Trophoblast cell (in vitro differentiated cells and primary cell): ENCODE data around the gene PTPRM.

Source experiments
- DNase-seq, 2 donors: peaks; one replicate each; pipeline ENCODE4 v3.0.0-alpha.2; 2016
- H2AFZ ChIP-seq: 2 replicates; pipeline ENCODE4 v1.6.1; 2013; ENCODE audit warnings: low read length, moderate library complexity, mild to moderate bottlenecking; ENCODE audit not compliant: insufficient read depth, poor library complexity
- H2AK5ac ChIP-seq: 2 replicates; pipeline ENCODE4 v1.6.1; 2013; ENCODE audit warnings: mild to moderate bottlenecking, low read length
- H2BK120ac ChIP-seq: 2 replicates; pipeline ENCODE4 v1.6.1; 2013; ENCODE audit warnings: low read length, mild to moderate bottlenecking, moderate library complexity; ENCODE audit not compliant: insufficient read depth, poor library complexity
- H2BK12ac ChIP-seq: 2 replicates; pipeline ENCODE4 v1.6.1; 2013; ENCODE audit warnings: mild to moderate bottlenecking, low read length, moderate library complexity
- H2BK5ac ChIP-seq: 2 replicates; pipeline ENCODE4 v1.6.1; 2013; ENCODE audit warnings: low read length, low read depth, moderate library complexity, mild to moderate bottlenecking; ENCODE audit not compliant: poor library complexity
- H3K14ac ChIP-seq: 2 replicates; pipeline ENCODE4 v1.6.1; 2013; ENCODE audit warnings: mild to moderate bottlenecking, low read length
- H3K18ac ChIP-seq: 2 replicates; pipeline ENCODE4 v1.6.1; 2013; ENCODE audit warnings: mild to moderate bottlenecking, low read length
- H3K23ac ChIP-seq: 2 replicates; pipeline ENCODE4 v1.6.1; 2013; ENCODE audit warnings: low read length
- H3K27ac ChIP-seq: 2 replicates; pipeline ENCODE4 v1.5.1; 2013; ENCODE audit warnings: low read depth, mild to moderate bottlenecking, inconsistent platforms, low read length, moderate library complexity
- H3K27me3 ChIP-seq: 2 replicates; pipeline ENCODE4 v1.6.1; 2013; ENCODE audit warnings: inconsistent platforms, mild to moderate bottlenecking, low read length, moderate library complexity; ENCODE audit not compliant: insufficient read depth
- H3K36me3 ChIP-seq, 2 experiments: 1 replicate in 1 of 2; 2 replicates in 1 of 2; pipeline ENCODE4 v1.6.1; 2013; ENCODE audit warnings: low read length in 2 of 2, mild to moderate bottlenecking in 2 of 2, moderate library complexity in 1 of 2; ENCODE audit not compliant: insufficient read depth in 2 of 2, control insufficient read depth in 1 of 2
- H3K4ac ChIP-seq: 2 replicates; pipeline ENCODE4 v1.6.1; 2013; ENCODE audit warnings: low read depth, mild to moderate bottlenecking, low read length, moderate library complexity
- H3K4me1 ChIP-seq, 2 experiments: 1 replicate in 1 of 2; 2 replicates in 1 of 2; pipeline ENCODE4 v1.6.1; 2013; ENCODE audit warnings: low read length in 2 of 2, mild to moderate bottlenecking in 2 of 2, moderate library complexity in 1 of 2; ENCODE audit not compliant: insufficient read depth in 2 of 2, control insufficient read depth in 1 of 2
- H3K4me2 ChIP-seq: 2 replicates; pipeline ENCODE4 v1.6.1; 2013; ENCODE audit warnings: inconsistent platforms, mild to moderate bottlenecking, low read length, moderate library complexity
- H3K4me3 ChIP-seq: 2 replicates; pipeline ENCODE4 v1.5.1; 2013; ENCODE audit warnings: mild to moderate bottlenecking, low read depth, low read length, inconsistent platforms
- H3K79me1 ChIP-seq: one replicate; pipeline ENCODE4 v1.6.1; 2013; ENCODE audit warnings: low read length
- H3K79me2 ChIP-seq: 2 replicates; pipeline ENCODE4 v1.6.1; 2013; ENCODE audit warnings: low read length, mild to moderate bottlenecking; ENCODE audit not compliant: control insufficient read depth, insufficient read depth, poor library complexity
- H3K9ac ChIP-seq: 2 replicates; pipeline ENCODE4 v1.6.1; 2013; ENCODE audit warnings: mild to moderate bottlenecking, low read length
- H3K9me3 ChIP-seq: 2 replicates; pipeline ENCODE4 v1.6.1; 2013; ENCODE audit warnings: low read depth, mild to moderate bottlenecking, control low read depth, inconsistent platforms, low read length; ENCODE audit not compliant: insufficient read depth
- H4K12ac ChIP-seq: 2 replicates; pipeline ENCODE4 v1.6.1; 2013; ENCODE audit warnings: low read depth, mild to moderate bottlenecking, low read length, moderate library complexity
- H4K8ac ChIP-seq: 2 replicates; pipeline ENCODE4 v1.6.1; 2013; ENCODE audit warnings: low read depth, mild to moderate bottlenecking, low read length, moderate library complexity
- H4K91ac ChIP-seq: one replicate; pipeline ENCODE4 v1.6.1; 2013; ENCODE audit warnings: low read depth, mild to moderate bottlenecking, low read length, moderate library complexity
- WGBS: extraction: QIAGEN DNeasy Blood & Tissue Kit; methylation state at CpG from one replicate; pipeline ENCODE4 v1.1.7; 2013; ENCODE audit warnings: missing lambda C conversion rate; ENCODE audit not compliant: insufficient read length, insufficient coverage; ENCODE audit errors: extremely low coverage; 5-methylcytosine and 5-hydroxymethylcytosine counted together

PTPRM gene

GRCh38 chr18:8288472-8289195, 721.5 kb downstream of the PTPRM start:
- Histone ChIP-seq H3K4ac (no peak overlapping the region), H3K4me1 (no peaks in the 10 kb centered on the region), H3K4me3 (no peak overlapping the region), H3K27me3 (no peaks in the 10 kb centered on the region), H4K91ac (no peak overlapping the region), H3K9me3 (no peaks in the 10 kb centered on the region), H3K36me3 (no peaks in the 10 kb centered on the region), H2BK12ac (no peak overlapping the region), H3K79me2 (no peaks in the 10 kb centered on the region), H2AFZ (no peak overlapping the region), H3K23ac (no peak overlapping the region), H3K27ac (no peak overlapping the region), H2BK5ac (no peak overlapping the region), H3K9ac (no peak overlapping the region), H4K12ac (no peak overlapping the region), H3K4me2 (no peak overlapping the region), H4K8ac (no peak overlapping the region), H2AK5ac (no peak overlapping the region), H3K14ac (no peak overlapping the region), H3K79me1 (no peaks in the 10 kb centered on the region), H3K18ac (no peak overlapping the region), H2BK120ac (no peak overlapping the region)
- DNase-seq: no peak
- WGBS: no CpG with 5 or more reads among the region's 8 CpGs

GRCh38 chr18:8290435-8290834, 723.3 kb downstream of the PTPRM start:
- H2BK120ac ChIP-seq: no peak overlapping the region
- no peaks in the 10 kb centered on the region for H3K36me3 ChIP-seq
- H3K9ac ChIP-seq: no peak overlapping the region
- H3K18ac ChIP-seq: no peak overlapping the region
- H2BK5ac ChIP-seq: no peak overlapping the region
- H3K4me2 ChIP-seq: no peak overlapping the region
- no peak overlapping the region for H4K12ac ChIP-seq
- H3K23ac ChIP-seq: no peak overlapping the region
- no peaks in the 10 kb centered on the region for H3K79me2 ChIP-seq
- no peak overlapping the region for H4K8ac ChIP-seq
- no peak overlapping the region for H2AK5ac ChIP-seq
- H3K4me3 ChIP-seq: no peak overlapping the region
- no peak overlapping the region for H3K4ac ChIP-seq
- H3K27me3 ChIP-seq: no peaks in the 10 kb centered on the region
- H2BK12ac ChIP-seq: no peak overlapping the region
- H3K14ac ChIP-seq: no peak overlapping the region
- H3K9me3 ChIP-seq: no peaks in the 10 kb centered on the region
- DNase-seq: no peak
- H4K91ac ChIP-seq: no peak overlapping the region
- no peaks in the 10 kb centered on the region for H3K79me1 ChIP-seq
- no CpG with 5 or more reads among the region's 3 CpGs for WGBS
- no peak overlapping the region for H3K27ac ChIP-seq
- no peaks in the 10 kb centered on the region for H3K4me1 ChIP-seq
- no peak overlapping the region for H2AFZ ChIP-seq

DNA sequence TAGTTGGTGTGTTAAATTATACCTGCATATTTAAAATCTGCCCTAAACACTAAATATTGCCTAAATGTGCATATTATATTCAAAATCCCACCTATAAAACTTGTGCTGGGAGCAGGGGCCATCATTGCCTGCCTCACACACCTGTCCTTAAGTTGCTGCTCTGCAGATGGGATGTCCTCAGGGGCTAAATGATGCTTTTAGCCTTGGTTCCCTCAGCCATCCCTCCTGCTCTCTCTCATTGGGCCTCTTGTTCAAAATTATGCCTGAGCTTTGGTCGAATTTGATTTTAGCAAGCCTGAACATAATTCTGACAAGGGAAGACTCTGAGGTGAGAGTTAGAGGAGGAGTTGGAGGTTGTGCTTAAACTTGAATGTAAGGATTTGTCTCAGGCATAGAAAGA, 723.8 kb downstream of the PTPRM start:
- Histone ChIP-seq H3K9me3 (no peaks in the 10 kb centered on the region), H3K36me3 (no peaks in the 10 kb centered on the region), H3K4me2 (no peak overlapping the region), H3K4me3 (no peak overlapping the region), H2BK5ac (no peak overlapping the region), H3K4me1 (no peaks in the 10 kb centered on the region), H2AFZ (no peak overlapping the region), H3K4ac (no peak overlapping the region), H4K8ac (no peak overlapping the region), H4K91ac (no peak overlapping the region), H4K12ac (no peak overlapping the region), H3K18ac (no peak overlapping the region), H3K27me3 (no peaks in the 10 kb centered on the region), H2BK12ac (no peak overlapping the region), H2BK120ac (no peak overlapping the region), H3K79me1 (no peaks in the 10 kb centered on the region), H2AK5ac (no peak overlapping the region), H3K14ac (no peak overlapping the region), H3K23ac (no peak overlapping the region), H3K27ac (no peak overlapping the region), H3K9ac (no peak overlapping the region), H3K79me2 (no peaks in the 10 kb centered on the region)
- DNase-seq: no peak
- no CpG with 5 or more reads among the region's 1 CpG for WGBS

- Histone ChIP-seq H3K23ac (no peak overlapping the region), H2AFZ (no peak overlapping the region), H3K36me3 (no peaks in the 10 kb centered on the region), H2BK120ac (no peak overlapping the region), H3K79me2 (no peaks in the 10 kb centered on the region), H3K14ac (no peak overlapping the region), H3K4me1 (no peaks in the 10 kb centered on the region), H4K91ac (no peak overlapping the region), H3K4ac (no peak overlapping the region), H2AK5ac (no peak overlapping the region), H3K27ac (no peak overlapping the region), H4K12ac (no peak overlapping the region), H3K4me3 (no peak overlapping the region), H2BK12ac (no peak overlapping the region), H3K4me2 (no peak overlapping the region), H4K8ac (no peak overlapping the region), H3K27me3 (no peaks in the 10 kb centered on the region), H3K9me3 (no peaks in the 10 kb centered on the region), H3K18ac (no peak overlapping the region), H3K9ac (no peak overlapping the region), H2BK5ac (no peak overlapping the region), H3K79me1 (no peaks in the 10 kb centered on the region)
- no peak for DNase-seq
- WGBS: no CpG with 5 or more reads among the region's 2 CpGs
These were observed 726.1 kb downstream of the PTPRM start for GRCh38 chr18:8293184-8293583.
